SK-N-MC (cell line): ENCODE results near the gene SERP2.

Source experiments
- EZH2 ChIP-seq: fragments of 200-600 bp; sonication (generic); IDR thresholded peaks from one replicate; pipeline ENCODE4 v1.6.1; 2017; ENCODE audit warnings: antibody characterized with exemption
- FOXP2 ChIP-seq: optimal IDR thresholded peaks from 2 replicates; pipeline ENCODE3; 2011; ENCODE audit warnings: mild to moderate bottlenecking, moderate library complexity; ENCODE audit not compliant: insufficient read depth; ENCODE audit errors: extremely low read length, control extremely low read depth
- POLR2AphosphoS5 ChIP-seq: IDR thresholded peaks from 2 replicates; pipeline ENCODE4 v1.6.1; 2012; ENCODE audit warnings: mild to moderate bottlenecking, low read depth, low read length, borderline replicate concordance

DNA sequence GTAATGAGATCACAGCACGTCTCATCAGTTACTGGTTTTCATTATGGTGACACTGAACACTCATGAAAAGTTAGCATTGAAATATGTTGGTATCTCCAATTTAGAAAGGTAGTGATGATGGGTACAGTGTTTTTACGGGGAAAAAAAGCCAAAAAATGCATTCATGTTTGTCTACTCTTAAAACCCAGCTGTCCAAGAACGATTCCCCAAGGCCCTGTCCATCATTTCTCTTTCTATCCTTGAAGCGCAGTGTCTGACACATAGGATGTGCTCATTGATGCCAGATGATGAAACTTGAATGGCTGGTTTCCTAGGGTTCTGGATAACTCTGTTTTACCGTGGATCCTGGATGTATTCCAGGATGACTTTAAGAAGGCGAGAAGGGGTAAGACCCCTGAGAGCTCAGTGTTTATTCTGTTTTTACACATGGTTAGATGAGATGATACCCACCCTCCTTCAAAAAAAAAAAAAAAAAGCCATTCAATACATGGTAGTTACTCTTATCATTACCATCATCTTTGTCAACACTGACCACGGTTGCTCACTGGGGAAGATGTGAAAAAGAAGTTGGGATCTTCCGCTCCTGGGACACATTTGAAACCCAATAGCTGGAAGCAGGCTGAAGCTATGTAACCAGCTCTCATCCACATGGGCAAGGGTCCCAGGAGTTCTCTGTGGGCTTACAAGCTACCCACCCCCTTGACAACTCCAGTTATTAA lies 22.5 kb downstream of the SERP2 start:
- TF ChIP-seq EZH2 = no peak
- TF ChIP-seq POLR2AphosphoS5 = no peak
- TF ChIP-seq FOXP2 = no peak
